ENCODE data around the gene PIGU. TPM values are rescaled to one million over a fixed set of nuclear protein-coding genes. Genes with fewer than 3 reads are reported as not detected.

PIGU gene
- total RNA-seq, 1 donor from 2014 or later = 41.5 TPM

DNA sequence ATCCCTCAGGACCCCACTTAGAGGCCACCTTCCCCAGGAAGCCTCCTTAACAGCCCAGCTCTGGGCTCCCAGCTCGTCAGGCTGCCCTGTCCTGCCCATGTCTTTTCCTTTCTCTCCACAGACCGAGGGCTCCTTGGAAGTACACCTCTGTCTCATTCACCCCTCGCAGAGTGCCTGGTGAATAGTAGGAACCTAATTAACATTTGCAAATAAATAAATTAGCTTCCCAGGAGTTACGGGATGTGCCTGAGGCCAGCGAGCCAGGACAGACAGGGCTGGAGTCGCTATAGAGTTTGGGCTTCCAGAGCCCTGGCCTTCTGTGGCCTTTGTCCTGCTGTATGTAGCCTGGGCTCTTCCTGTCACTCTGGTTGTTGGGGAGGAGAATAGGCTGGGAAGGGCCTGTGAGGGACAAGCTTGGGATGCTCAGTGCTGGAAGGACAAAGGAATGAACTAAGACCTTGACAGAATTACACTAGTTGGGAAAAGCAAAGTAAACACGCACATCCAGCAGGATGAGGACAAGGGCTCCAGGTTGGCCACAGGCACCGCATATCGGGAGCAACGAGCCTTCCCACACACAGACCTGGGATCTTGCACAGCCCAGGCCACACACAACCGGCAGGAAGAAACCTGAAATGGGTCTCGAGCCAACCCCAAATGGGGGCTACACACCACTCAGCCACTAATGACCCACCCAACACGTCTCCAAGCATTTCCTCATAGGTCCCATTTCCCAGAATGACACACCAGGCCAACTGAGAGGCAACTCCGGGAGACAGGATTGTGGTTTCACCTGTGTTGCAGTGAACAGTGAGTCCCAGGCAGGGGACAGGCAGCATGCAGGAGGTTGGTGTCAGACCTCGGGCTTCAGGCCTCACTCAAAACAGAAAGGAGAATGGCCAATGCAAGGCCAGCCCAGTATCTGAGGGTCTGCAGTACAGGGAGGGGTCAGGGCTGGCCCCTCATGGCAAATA is 108.7 kb downstream of the PIGU start:
- intact Hi-C loops (cut with DNase I) = no loop called here
- DNase-seq (ENCODE audit: low spot score in 2 of 2) = no peak
- Histone ChIP-seq H3K27me3 (no peaks in the 10 kb centered on the region), H3K36me3 (peaks cover under 1 to 10% of the 10 kb centered on the region in 2 donors), H3K9me3 (no peaks in the 10 kb centered on the region), H3K4me1 (no peaks in the 10 kb centered on the region), H3K4me3 (no peak overlapping the region), H3K27ac (no peak overlapping the region)
- no peak for TF ChIP-seq CTCF (IDR thresholded peaks at IDR 0.05)

DNA sequence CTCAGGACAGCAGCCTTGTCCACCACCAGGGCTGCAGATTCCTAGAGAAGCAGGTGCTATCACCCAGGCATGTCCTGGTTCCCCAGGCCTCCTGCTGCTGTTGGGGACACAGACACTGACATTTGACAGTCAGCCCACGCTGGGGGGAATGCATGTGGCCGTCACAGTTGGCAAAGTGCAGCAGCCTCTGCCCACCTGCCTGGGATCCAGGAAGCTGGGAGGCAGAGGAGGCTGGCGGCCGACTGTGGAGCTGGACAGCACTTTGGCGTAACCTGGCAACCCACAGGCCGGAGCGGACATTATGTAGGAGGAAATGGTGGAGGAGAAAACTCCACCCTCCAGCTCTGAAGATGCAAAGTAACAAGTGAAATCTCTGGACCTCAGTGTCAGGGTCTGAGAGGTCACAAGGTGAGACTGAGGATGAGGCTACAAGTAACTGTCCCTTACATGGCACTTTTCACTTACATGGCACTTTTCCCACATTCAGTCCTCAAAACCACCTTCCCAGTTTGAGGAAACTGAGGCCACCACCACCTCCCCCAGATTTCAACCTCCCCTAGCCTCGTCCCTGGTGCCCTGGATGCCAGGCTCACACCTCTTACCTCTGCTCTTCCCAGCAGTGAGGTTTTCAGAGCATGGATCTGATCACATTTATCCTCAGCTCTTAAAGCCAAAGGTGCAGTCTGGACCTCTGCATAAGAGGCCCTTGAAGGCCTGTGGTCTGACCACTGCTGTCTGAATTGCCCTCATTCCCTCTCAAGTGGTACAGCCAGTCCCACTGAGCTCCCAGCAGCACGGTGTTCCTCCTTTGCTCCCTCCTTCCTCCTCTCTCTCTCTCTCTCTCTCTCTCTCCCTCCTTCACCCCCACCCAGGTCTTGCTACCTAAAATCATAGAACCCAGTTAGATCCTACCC is 109.7 kb downstream of the PIGU start:
- no peaks in the 10 kb centered on the region for H3K4me1 ChIP-seq
- TF ChIP-seq CTCF (IDR thresholded peaks at IDR 0.05) = no peak
- no peak overlapping the region for H3K27ac ChIP-seq
- intact Hi-C loops (cut with DNase I) = no loop called here
- H3K4me3 ChIP-seq = no peak overlapping the region
- DNase-seq (ENCODE audit: low spot score in 2 of 2) = no peak
- no peaks in the 10 kb centered on the region for H3K9me3 ChIP-seq
- H3K36me3 ChIP-seq = peaks cover 0 to 10% of the 10 kb centered on the region in 2 donors
- H3K27me3 ChIP-seq = no peaks in the 10 kb centered on the region

DNA sequence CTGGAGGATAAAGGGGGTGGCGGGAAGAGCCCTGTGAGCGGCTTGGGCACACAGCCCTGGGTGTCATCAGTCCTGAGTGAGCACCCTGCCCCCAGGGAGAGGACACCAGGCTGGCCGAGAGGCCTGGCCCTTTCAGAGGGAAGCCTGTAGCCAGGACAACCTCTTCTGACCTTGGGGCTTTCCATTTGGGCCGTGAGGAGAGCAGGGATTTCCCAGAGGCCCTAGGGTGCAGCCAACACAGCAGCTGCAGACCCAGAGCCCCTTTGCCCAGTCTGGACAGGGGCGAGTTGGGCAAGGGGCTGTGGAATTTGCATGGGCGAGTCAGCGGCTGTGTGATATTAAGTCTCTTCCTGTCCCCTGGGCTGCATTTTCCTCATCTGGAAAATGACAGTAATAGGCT is 112.1 kb downstream of the PIGU start:
- no peaks in the 10 kb centered on the region for H3K27me3 ChIP-seq
- no peak overlapping the region for H3K27ac ChIP-seq
- H3K36me3 ChIP-seq = peaks cover 0 to 3% of the 10 kb centered on the region in 2 donors
- TF ChIP-seq CTCF (IDR thresholded peaks at IDR 0.05) = no peak
- intact Hi-C loops (cut with DNase I) = no loop called here
- no peaks in the 10 kb centered on the region for H3K9me3 ChIP-seq
- H3K4me1 ChIP-seq = no peaks in the 10 kb centered on the region
- no peak for DNase-seq (ENCODE audit: low spot score in 2 of 2)
- no peak overlapping the region for H3K4me3 ChIP-seq

- Histone ChIP-seq H3K4me1 (peaks cover 5 to 7% of the 10 kb centered on the region in 2 donors), H3K27ac (no peak overlapping the region), H3K4me3 (no peak overlapping the region), H3K9me3 (no peaks in the 10 kb centered on the region), H3K36me3 (peaks cover 0 to 3% of the 10 kb centered on the region in 2 donors), H3K27me3 (no peaks in the 10 kb centered on the region)
- TF ChIP-seq CTCF (IDR thresholded peaks at IDR 0.05) = peak in 1 of 3 experiments; percentile 28
- intact Hi-C loops (cut with DNase I) = no loop called here
- DNase-seq (ENCODE audit: low spot score in 2 of 2) = no peak
These were observed 114.3 kb downstream of the PIGU start for GRCh38 chr20:34562641-34563040.

DNA sequence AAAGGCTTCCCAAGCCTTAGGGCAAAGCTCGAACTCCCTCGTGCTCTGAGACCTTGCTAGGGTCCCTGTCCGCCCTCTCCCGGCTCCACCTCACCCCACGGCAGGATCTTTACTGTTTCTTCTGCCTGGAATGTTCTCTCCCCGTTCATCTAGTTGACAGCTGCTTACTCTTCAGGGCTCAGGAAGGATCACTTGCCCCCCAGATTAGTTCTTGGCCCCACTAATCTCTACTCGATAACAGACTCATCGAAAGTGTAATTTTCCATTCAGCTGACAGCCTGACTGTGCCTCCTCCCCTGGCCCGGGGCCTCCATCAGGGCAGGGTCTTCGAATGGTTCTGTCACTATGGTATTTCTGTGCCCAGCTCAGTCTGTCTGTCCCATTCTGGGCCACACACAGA is 115.2 kb downstream of the PIGU start:
- DNase-seq (ENCODE audit: low spot score in 2 of 2) = no peak
- TF ChIP-seq CTCF (IDR thresholded peaks at IDR 0.05) = no peak
- Histone ChIP-seq H3K27me3 (no peaks in the 10 kb centered on the region), H3K4me3 (no peak overlapping the region), H3K4me1 (peaks cover 7% of the 10 kb centered on the region in 2 donors), H3K27ac (peak overlapping the region; percentile 12 to 26), H3K9me3 (no peaks in the 10 kb centered on the region), H3K36me3 (peaks cover 0 to under 1% of the 10 kb centered on the region in 2 donors)
- intact Hi-C loops (cut with DNase I) = no loop called here
